HG02588 (cell line): ENCODE results near the gene CCDC177.

Experiments
- ATAC-seq: cut with Tn5 transposase; IDR thresholded peaks from one replicate; pipeline ENCODE4 v1.9.1; 2021; ENCODE audit warnings: mild to moderate bottlenecking, moderate library complexity; ENCODE audit not compliant: unreplicated experiment

CCDC177 gene

GRCh38 chr14:69569859-69570258, 4.8 kb downstream of the CCDC177 start:
- ATAC-seq, result no peak

- no peak for ATAC-seq
Observed at GRCh38 chr14:69567563-69567962, 7.1 kb downstream of the CCDC177 start.

- ATAC-seq, result no peak
Observed at GRCh38 chr14:69561893-69562292, 12.8 kb downstream of the CCDC177 start.

- no peak for ATAC-seq
Observed at GRCh38 chr14:69560826-69561225, 13.8 kb downstream of the CCDC177 start.

GRCh38 chr14:69559581-69560011, 15.1 kb downstream of the CCDC177 start:
- ATAC-seq, result no peak

GRCh38 chr14:69558774-69559173, 15.9 kb downstream of the CCDC177 start:
- ATAC-seq, result no peak

- ATAC-seq, result no peak
Observed at GRCh38 chr14:69554500-69554899, 20.2 kb downstream of the CCDC177 start.

- no peak for ATAC-seq
Observed at GRCh38 chr14:69553252-69553651, 21.4 kb downstream of the CCDC177 start.

- ATAC-seq, result no peak
Observed at GRCh38 chr14:69551511-69551910, 23.2 kb downstream of the CCDC177 start.

- ATAC-seq, result no peak
Observed at GRCh38 chr14:69548566-69548965, 26.1 kb downstream of the CCDC177 start.

- no peak for ATAC-seq
Observed at GRCh38 chr14:69547701-69548348, 26.8 kb downstream of the CCDC177 start.

- no peak for ATAC-seq
Observed at GRCh38 chr14:69543341-69544115, 31.1 kb downstream of the CCDC177 start.

- no peak for ATAC-seq
Observed at GRCh38 chr14:69542311-69542710, 32.4 kb downstream of the CCDC177 start.

GRCh38 chr14:69540654-69541335, 33.9 kb downstream of the CCDC177 start:
- ATAC-seq, result no peak

- no peak for ATAC-seq
Observed at GRCh38 chr14:69539631-69540410, 34.9 kb downstream of the CCDC177 start.

GRCh38 chr14:69538766-69539165, 35.9 kb downstream of the CCDC177 start:
- ATAC-seq, result no peak

- ATAC-seq, result no peak
Observed at GRCh38 chr14:69537900-69538299, 36.8 kb downstream of the CCDC177 start.

- no peak for ATAC-seq
Observed at GRCh38 chr14:69536971-69537370, 37.7 kb downstream of the CCDC177 start.

- ATAC-seq, result no peak
Observed at GRCh38 chr14:69535230-69535848, 39.3 kb downstream of the CCDC177 start.

GRCh38 chr14:69532561-69533340, 41.9 kb downstream of the CCDC177 start:
- no peak for ATAC-seq
